ENCODE data around the gene MAMSTR. TPM values are rescaled to one million over a fixed set of nuclear protein-coding genes. Genes with fewer than 3 reads are reported as not detected.
"Not testable (repeated sequence)": the region's sequence is repeated elsewhere in the genome, so short reads cannot be mapped to it uniquely, and the experiment has no call there.

Gene MAMSTR
- total and polyA plus RNA-seq, 2 donors (not counting 1 experiment from before 2014, with no cell fraction given): 0.60 to 1.6 TPM

DNA sequence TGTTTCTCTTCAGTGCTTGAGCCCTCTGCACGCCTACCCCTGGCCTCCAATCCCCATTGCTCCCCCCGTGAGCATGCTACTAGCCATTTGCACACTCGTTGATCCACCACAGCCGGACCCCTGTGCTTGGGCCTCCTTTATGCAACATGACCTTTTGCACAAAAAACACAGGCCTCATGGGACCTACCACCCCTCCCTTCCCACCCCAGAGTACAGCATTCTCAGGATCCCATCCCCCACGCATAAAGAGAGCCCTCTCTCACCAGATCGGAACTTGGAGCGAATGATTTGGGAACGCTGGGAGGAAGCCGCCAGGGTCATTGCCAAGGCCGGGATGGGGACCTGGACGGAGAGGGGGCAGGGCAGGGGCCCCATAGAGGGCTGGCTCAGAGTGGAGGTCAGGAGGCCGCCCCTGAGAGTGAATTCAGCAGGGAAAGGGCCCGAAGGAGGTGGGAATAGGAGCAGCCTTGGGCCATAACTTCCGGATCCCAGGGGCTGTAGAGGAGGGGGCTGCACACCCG is 754 bp downstream of the MAMSTR start:
- Mint-ChIP-seq H3K27me3 (no peaks in the 10 kb centered on the region), H3K27ac (no peak overlapping the region), H3K9me3 (ENCODE audit: insufficient read depth) (no peaks in the 10 kb centered on the region), H3K4me1 (peaks cover 24% of the 10 kb centered on the region), H3K4me3 (no peak overlapping the region)
- Histone ChIP-seq H3K4me2 (replicated peaks; ENCODE audit: low read depth, low read length, poor library complexity, severe bottlenecking) (no peak overlapping the region), H4K20me1 (ENCODE audit: control insufficient read depth, insufficient read depth, low read length, poor library complexity, severe bottlenecking) (no peaks in the 10 kb centered on the region), H3K36me3 (replicated peaks in 1 of 2; ENCODE audit: control extremely low read depth in 1 of 2, control insufficient read depth in 1 of 2, extremely low read depth in 1 of 2, insufficient read depth in 2 of 2, low read length in 1 of 2) (no peaks in the 10 kb centered on the region), H3K27me3 (replicated peaks in 1 of 4; ENCODE audit: control extremely low read depth in 1 of 4, control insufficient read depth in 3 of 4, insufficient read depth in 4 of 4, low read length in 3 of 4) (no peaks in the 10 kb centered on the region), H3K9me3 (ENCODE audit: control extremely low read depth in 1 of 3, control insufficient read depth in 2 of 3, insufficient read depth in 1 of 3, low read length in 2 of 3) (peaks cover 0 to 14% (median 0%) of the 10 kb centered on the region in 3 donors), H3K4me3 (ENCODE audit: control extremely low read depth in 1 of 5, extremely low read depth in 1 of 5, insufficient read depth in 1 of 5, low read depth in 2 of 5, low read length in 4 of 5) (no peak overlapping the region), H3K4me1 (ENCODE audit: control insufficient read depth in 2 of 2, insufficient read depth in 2 of 2, low read length in 2 of 2) (peaks cover 11 to 25% of the 10 kb centered on the region in 2 donors), H3K27ac (ENCODE audit: low read length in 2 of 2) (no peak overlapping the region), H2AFZ (ENCODE audit: insufficient read depth, low read depth, low read length, poor library complexity, severe bottlenecking) (no peak overlapping the region), H3K9ac (ENCODE audit: low read length) (no peak overlapping the region), H3K79me2 (ENCODE audit: control insufficient read depth, insufficient read depth, low read length) (no peaks in the 10 kb centered on the region)
- DNase-seq (no peak), ATAC-seq (ENCODE audit: low read depth) (no peak)
- WGBS (ENCODE audit: insufficient coverage): 90% methylated on average over 14 of the region's 15 CpGs
- POLR2A ChIA-PET: no interaction called here
- TF ChIP-seq, protein P1, sequence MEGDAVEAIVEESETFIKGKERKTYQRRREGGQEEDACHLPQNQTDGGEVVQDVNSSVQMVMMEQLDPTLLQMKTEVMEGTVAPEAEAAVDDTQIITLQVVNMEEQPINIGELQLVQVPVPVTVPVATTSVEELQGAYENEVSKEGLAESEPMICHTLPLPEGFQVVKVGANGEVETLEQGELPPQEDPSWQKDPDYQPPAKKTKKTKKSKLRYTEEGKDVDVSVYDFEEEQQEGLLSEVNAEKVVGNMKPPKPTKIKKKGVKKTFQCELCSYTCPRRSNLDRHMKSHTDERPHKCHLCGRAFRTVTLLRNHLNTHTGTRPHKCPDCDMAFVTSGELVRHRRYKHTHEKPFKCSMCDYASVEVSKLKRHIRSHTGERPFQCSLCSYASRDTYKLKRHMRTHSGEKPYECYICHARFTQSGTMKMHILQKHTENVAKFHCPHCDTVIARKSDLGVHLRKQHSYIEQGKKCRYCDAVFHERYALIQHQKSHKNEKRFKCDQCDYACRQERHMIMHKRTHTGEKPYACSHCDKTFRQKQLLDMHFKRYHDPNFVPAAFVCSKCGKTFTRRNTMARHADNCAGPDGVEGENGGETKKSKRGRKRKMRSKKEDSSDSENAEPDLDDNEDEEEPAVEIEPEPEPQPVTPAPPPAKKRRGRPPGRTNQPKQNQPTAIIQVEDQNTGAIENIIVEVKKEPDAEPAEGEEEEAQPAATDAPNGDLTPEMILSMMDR (IDR thresholded peaks at IDR 0.05): no peak
- no peak for TF ChIP-seq EZH2 (IDR thresholded peaks at IDR 0.05; ENCODE audit: borderline replicate concordance, insufficient read depth, low read depth, low read length, poor library complexity, severe bottlenecking)
- CTCF ChIA-PET: no interaction called here
- intact Hi-C loops (cut with micrococcal nuclease): no loop called here

DNA sequence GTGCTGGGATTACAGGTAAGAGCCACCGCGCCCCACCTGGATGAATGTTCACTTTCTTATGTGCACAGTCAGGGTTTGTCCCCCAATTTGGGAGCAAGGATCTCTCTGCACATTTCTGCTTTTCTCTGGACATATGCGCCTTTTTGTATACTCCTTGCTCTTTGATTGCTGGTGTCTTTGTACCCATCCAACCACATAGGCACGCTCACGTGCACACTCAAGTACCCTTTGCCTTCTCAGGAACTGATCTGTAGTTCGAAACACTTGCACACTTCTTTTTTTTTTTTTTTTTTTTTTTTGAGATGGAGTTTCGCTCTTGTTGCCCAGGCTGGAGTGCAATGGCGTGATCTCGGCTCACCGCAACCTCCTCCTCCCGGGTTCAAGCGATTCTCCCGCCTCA is 1.4 kb downstream of the MAMSTR start:
- H3K27me3 Mint-ChIP-seq; ATAC-seq (ENCODE audit: low read depth): not testable (repeated sequence)
- H3K27ac Mint-ChIP-seq: peak overlapping the region; percentile 15

More for the DNA sequence above, 1.4 kb downstream of the MAMSTR start:
- H3K4me3 Mint-ChIP-seq; DNase-seq; H2AFZ ChIP-seq (ENCODE audit: insufficient read depth, low read depth, low read length, poor library complexity, severe bottlenecking); H3K27me3 ChIP-seq (replicated peaks in 1 of 4; ENCODE audit: control extremely low read depth in 1 of 4, control insufficient read depth in 3 of 4, insufficient read depth in 4 of 4, low read length in 3 of 4); H4K20me1 ChIP-seq (ENCODE audit: control insufficient read depth, insufficient read depth, low read length, poor library complexity, severe bottlenecking); POLR2A ChIA-PET; H3K9ac ChIP-seq (ENCODE audit: low read length); H3K36me3 ChIP-seq (replicated peaks in 1 of 2; ENCODE audit: control extremely low read depth in 1 of 2, control insufficient read depth in 1 of 2, extremely low read depth in 1 of 2, insufficient read depth in 2 of 2, low read length in 1 of 2); CTCF ChIA-PET; H3K4me3 ChIP-seq (ENCODE audit: control extremely low read depth in 1 of 5, extremely low read depth in 1 of 5, insufficient read depth in 1 of 5, low read depth in 2 of 5, low read length in 4 of 5); H3K4me2 ChIP-seq (replicated peaks; ENCODE audit: low read depth, low read length, poor library complexity, severe bottlenecking); H3K27ac ChIP-seq (ENCODE audit: low read length in 2 of 2); H3K9me3 Mint-ChIP-seq (ENCODE audit: insufficient read depth); intact Hi-C loops (cut with micrococcal nuclease); H3K79me2 ChIP-seq (ENCODE audit: control insufficient read depth, insufficient read depth, low read length): not testable (repeated sequence)
- Histone ChIP-seq H3K4me1 (ENCODE audit: control insufficient read depth in 2 of 2, insufficient read depth in 2 of 2, low read length in 2 of 2) (peaks cover 17 to 32% of the 10 kb centered on the region in 2 donors), H3K9me3 (ENCODE audit: control extremely low read depth in 1 of 3, control insufficient read depth in 2 of 3, insufficient read depth in 1 of 3, low read length in 2 of 3) (peaks cover 0 to 14% (median 0%) of the 10 kb centered on the region in 3 donors)
- H3K4me1 Mint-ChIP-seq: peaks cover 29% of the 10 kb centered on the region
- 95% methylated on average over 10 of the region's 13 CpGs for WGBS (ENCODE audit: insufficient coverage)

Data from B cell (primary cell).